BE2C (cell line): Measurements from ENCODE around the gene GSTM3.

ENCODE experiments used
- DNase-seq: peaks from one replicate; pipeline ENCODE4 v3.0.0-alpha.2; 2020
- H3K27me3 ChIP-seq: fragments of 250-450 bp; sonication (Bioruptor Pico); 2 replicates; pipeline ENCODE4 v1.5.1; 2020; ENCODE audit warnings: mild to moderate bottlenecking
- H3K36me3 ChIP-seq: fragments of 250-450 bp; sonication (Bioruptor Pico); 2 replicates; pipeline ENCODE4 v1.5.1; 2020; ENCODE audit warnings: mild to moderate bottlenecking
- H3K4me1 ChIP-seq: fragments of 250-450 bp; sonication (Bioruptor Pico); 2 replicates; pipeline ENCODE4 v1.5.1; 2020
- H3K4me3 ChIP-seq: 2 replicates; pipeline ENCODE4 v1.5.1; 2011; ENCODE audit warnings: low read depth, low read length
- H3K9me3 ChIP-seq: fragments of 250-450 bp; sonication (Bioruptor Pico); 2 replicates; pipeline ENCODE4 v1.5.1; 2020
- CTCF ChIP-seq: IDR thresholded peaks from 2 replicates; pipeline ENCODE4 v1.5.1; 2012; ENCODE audit warnings: mild to moderate bottlenecking, low read depth, low read length

Gene GSTM3

DNA sequence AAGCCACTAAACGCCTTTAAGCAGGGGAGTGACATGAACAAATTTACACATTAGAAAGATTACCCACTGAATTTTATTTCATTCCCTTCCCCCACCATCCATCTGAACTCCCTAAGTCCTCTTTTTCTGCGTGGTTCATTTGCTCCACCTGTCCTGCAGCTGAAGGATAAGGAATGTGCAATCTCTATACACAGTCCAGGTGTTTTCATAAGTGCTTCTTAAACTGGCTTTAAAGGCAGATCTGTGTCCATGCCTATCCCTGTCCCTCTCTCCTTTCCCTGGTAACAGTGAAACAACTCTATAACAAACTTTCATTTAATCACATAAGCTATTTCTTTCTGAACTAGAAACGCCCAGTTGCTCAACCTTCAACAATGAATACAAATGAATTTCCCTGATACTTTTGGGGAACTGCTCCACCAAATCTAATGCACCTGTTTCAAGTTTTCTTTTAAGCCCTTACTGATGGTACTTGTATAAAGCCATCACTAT is 8.4 kb downstream of the GSTM3 start:
- no peak for DNase-seq
- no peaks in the 10 kb centered on the region for H3K4me1 ChIP-seq
- peaks cover under 1% of the 10 kb centered on the region; the same call in 1 of the 2 replicates for H3K36me3 ChIP-seq
- no peaks in the 10 kb centered on the region for H3K9me3 ChIP-seq
- TF ChIP-seq CTCF = no peak
- no peaks in the 10 kb centered on the region for H3K27me3 ChIP-seq
- no peak overlapping the region for H3K4me3 ChIP-seq

DNA sequence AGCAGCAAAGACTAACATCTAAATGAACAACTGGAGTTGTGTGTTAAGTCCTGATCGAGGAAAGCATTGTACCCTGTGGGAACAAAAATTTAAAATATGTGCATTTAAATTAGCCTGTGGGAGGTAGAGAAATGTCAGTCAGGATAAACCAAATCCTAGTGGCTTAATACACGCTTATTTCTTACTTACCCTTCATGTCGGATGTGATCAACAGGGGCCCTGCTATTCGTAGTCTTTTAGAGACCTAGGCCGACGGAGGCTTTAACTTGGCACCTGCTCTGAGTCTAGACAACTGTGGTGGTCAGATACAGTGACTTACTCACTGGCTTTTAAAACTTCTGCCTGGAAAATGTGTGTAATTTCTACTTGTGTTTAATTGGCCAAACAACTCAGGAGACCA is 10.2 kb downstream of the GSTM3 start:
- no peaks in the 10 kb centered on the region for H3K4me1 ChIP-seq
- H3K36me3 ChIP-seq = no peaks in the 10 kb centered on the region
- TF ChIP-seq CTCF = no peak
- H3K27me3 ChIP-seq = no peaks in the 10 kb centered on the region
- DNase-seq = no peak
- no peak overlapping the region for H3K4me3 ChIP-seq
- no peaks in the 10 kb centered on the region for H3K9me3 ChIP-seq

GRCh38 chr1:109728870-109729269 is 12.0 kb downstream of the GSTM3 start:
- no peak for DNase-seq
- no peaks in the 10 kb centered on the region for H3K9me3 ChIP-seq
- TF ChIP-seq CTCF = no peak
- H3K4me3 ChIP-seq = no peak overlapping the region
- H3K36me3 ChIP-seq = no peaks in the 10 kb centered on the region
- H3K4me1 ChIP-seq = no peaks in the 10 kb centered on the region
- H3K27me3 ChIP-seq = no peaks in the 10 kb centered on the region

- Histone ChIP-seq H3K27me3 (no peaks in the 10 kb centered on the region), H3K4me3 (no peak overlapping the region), H3K36me3 (no peaks in the 10 kb centered on the region), H3K4me1 (no peaks in the 10 kb centered on the region), H3K9me3 (no peaks in the 10 kb centered on the region)
- TF ChIP-seq CTCF = no peak
- no peak for DNase-seq
Observed at GRCh38 chr1:109726728-109727373, 14.0 kb downstream of the GSTM3 start.

DNA sequence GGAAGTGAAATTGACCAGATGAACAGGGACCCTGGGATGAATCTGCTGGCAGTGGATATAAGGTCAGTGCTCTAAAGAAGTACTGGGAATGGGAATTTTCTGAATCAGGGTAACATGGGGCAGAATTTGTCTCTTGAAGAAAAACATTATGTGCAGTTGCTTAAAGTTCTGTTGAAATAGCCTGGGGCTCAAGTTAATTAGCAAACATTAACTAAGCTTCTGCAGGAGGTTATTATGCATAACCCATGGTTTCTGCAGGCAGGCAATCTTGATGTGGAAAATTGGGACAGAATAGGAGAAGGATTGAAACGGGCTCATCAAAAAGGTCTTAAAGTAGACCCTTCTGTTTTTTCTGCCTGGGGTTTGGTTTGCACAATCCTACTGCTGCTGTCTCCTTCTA is 14.8 kb downstream of the GSTM3 start:
- TF ChIP-seq CTCF = no peak
- no peak for DNase-seq
- H3K36me3 ChIP-seq = no peaks in the 10 kb centered on the region
- H3K27me3 ChIP-seq = no peaks in the 10 kb centered on the region
- H3K4me1 ChIP-seq = no peaks in the 10 kb centered on the region
- H3K4me3 ChIP-seq = no peak overlapping the region
- H3K9me3 ChIP-seq = no peaks in the 10 kb centered on the region

DNA sequence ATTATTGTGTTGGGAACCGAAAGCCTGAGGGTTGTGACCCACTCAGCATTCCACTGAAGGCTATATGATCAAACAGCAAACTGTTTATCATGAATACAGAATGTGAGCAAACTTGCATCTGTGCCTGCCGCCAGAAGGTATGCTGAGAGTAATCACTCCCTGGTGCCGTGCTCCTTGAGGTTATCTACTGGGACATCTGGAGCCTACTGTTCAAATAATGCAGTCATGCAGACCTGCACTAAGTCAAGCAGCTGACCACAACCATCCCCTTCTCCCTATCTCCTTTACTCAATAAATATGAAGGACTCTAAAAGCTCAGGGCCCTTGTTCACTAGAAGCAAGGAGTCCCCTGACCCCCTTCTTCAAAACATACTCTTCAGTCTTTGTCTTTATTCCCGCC is 15.3 kb downstream of the GSTM3 start:
- H3K9me3 ChIP-seq = no peaks in the 10 kb centered on the region
- H3K4me3 ChIP-seq = no peak overlapping the region
- no peak for DNase-seq
- H3K36me3 ChIP-seq = no peaks in the 10 kb centered on the region
- no peaks in the 10 kb centered on the region for H3K4me1 ChIP-seq
- no peaks in the 10 kb centered on the region for H3K27me3 ChIP-seq
- no peak for TF ChIP-seq CTCF
